ENCODE measurements around the gene HPX.

DNA sequence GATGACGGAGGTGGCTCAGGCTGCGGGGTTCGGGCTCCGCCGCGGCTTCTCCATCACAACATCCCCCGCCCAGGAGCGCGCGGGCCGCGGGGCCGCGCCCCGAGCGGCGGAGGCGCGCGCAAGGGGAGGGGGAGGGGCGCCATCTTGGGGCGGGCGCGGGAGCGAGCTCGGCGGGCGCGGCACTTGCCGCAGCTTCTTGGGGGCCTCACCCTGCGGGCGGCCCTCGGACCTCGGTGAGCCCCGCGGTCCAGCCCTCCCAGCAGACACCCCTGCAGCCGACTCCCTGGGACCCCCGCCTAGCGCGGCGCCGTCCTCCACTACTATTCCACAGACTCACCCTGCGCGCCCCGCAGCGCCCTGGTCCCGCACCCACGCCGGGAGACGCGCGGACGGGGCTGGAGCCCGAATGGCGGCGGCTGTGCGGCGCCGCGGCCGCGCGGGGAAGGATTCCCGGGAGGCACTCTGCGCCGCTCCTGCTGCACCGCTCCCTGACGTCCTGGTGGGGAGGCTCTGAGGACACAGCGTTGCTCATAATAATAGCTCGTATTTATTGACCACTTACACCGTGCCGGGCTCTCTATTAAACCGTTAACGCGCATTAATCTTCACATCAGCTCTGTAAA, 21.7 kb downstream of the HPX start, which contains the start of gene APBB1:
- TF ChIP-seq TCF4 (CRISPR knock-in tag; IDR thresholded peaks at IDR 0.05; ENCODE audit: borderline replicate concordance) = no peak
- TF ChIP-seq CSDC2 (CRISPR knock-in tag; IDR thresholded peaks at IDR 0.05) = peak; percentile 93
- TF ChIP-seq, protein P1, sequence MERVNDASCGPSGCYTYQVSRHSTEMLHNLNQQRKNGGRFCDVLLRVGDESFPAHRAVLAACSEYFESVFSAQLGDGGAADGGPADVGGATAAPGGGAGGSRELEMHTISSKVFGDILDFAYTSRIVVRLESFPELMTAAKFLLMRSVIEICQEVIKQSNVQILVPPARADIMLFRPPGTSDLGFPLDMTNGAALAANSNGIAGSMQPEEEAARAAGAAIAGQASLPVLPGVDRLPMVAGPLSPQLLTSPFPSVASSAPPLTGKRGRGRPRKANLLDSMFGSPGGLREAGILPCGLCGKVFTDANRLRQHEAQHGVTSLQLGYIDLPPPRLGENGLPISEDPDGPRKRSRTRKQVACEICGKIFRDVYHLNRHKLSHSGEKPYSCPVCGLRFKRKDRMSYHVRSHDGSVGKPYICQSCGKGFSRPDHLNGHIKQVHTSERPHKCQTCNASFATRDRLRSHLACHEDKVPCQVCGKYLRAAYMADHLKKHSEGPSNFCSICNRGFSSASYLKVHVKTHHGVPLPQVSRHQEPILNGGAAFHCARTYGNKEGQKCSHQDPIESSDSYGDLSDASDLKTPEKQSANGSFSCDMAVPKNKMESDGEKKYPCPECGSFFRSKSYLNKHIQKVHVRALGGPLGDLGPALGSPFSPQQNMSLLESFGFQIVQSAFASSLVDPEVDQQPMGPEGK (CRISPR knock-in tag; IDR thresholded peaks at IDR 0.05; ENCODE audit: borderline replicate concordance) = no peak
- TF ChIP-seq PPARA (CRISPR knock-in tag; IDR thresholded peaks at IDR 0.05; ENCODE audit: borderline replicate concordance) = 0 out of 2 replicates have a peak, but pooled peaks have one; percentile 5
- TF ChIP-seq ZC3H10 (CRISPR knock-in tag; IDR thresholded peaks at IDR 0.05) = 0 out of 2 replicates have a peak, but pooled peaks have one; percentile 12
- TF ChIP-seq ARNTL (CRISPR knock-in tag; IDR thresholded peaks at IDR 0.05; ENCODE audit: borderline replicate concordance, low read depth) = no peak
- no peak for TF ChIP-seq ESRRG (CRISPR knock-in tag; IDR thresholded peaks at IDR 0.05)
- TF ChIP-seq, protein P2, sequence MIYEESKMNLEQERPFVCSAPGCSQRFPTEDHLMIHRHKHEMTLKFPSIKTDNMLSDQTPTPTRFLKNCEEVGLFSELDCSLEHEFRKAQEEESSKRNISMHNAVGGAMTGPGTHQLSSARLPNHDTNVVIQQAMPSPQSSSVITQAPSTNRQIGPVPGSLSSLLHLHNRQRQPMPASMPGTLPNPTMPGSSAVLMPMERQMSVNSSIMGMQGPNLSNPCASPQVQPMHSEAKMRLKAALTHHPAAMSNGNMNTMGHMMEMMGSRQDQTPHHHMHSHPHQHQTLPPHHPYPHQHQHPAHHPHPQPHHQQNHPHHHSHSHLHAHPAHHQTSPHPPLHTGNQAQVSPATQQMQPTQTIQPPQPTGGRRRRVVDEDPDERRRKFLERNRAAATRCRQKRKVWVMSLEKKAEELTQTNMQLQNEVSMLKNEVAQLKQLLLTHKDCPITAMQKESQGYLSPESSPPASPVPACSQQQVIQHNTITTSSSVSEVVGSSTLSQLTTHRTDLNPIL (CRISPR knock-in tag; IDR thresholded peaks at IDR 0.05; ENCODE audit: low read depth) = no peak
- no peak for TF ChIP-seq GLIS3 (CRISPR knock-in tag; IDR thresholded peaks at IDR 0.05)
- no peak for TF ChIP-seq RARB (CRISPR knock-in tag; IDR thresholded peaks at IDR 0.05)
- TF ChIP-seq ZNF565 (CRISPR knock-in tag; conservative IDR thresholded peaks at IDR 0.05; ENCODE audit: low read depth) = no peak
- TF ChIP-seq SNAI2 (CRISPR knock-in tag; IDR thresholded peaks at IDR 0.05) = peak; percentile 54; the same call in 1 of the 2 replicates

Data from SK-N-SH treated with all-trans-retinoic acid at 6 μM for 48 hours (cell line).